Suppressor macrophage treated with lipopolysaccharide for 4 hours (primary cell): Measurements from ENCODE around the gene GABPB2.

Experiments used
- DNase-seq: peaks from one replicate; pipeline ENCODE4 v3.0.0-alpha.2; 2020

GABPB2 gene

DNA sequence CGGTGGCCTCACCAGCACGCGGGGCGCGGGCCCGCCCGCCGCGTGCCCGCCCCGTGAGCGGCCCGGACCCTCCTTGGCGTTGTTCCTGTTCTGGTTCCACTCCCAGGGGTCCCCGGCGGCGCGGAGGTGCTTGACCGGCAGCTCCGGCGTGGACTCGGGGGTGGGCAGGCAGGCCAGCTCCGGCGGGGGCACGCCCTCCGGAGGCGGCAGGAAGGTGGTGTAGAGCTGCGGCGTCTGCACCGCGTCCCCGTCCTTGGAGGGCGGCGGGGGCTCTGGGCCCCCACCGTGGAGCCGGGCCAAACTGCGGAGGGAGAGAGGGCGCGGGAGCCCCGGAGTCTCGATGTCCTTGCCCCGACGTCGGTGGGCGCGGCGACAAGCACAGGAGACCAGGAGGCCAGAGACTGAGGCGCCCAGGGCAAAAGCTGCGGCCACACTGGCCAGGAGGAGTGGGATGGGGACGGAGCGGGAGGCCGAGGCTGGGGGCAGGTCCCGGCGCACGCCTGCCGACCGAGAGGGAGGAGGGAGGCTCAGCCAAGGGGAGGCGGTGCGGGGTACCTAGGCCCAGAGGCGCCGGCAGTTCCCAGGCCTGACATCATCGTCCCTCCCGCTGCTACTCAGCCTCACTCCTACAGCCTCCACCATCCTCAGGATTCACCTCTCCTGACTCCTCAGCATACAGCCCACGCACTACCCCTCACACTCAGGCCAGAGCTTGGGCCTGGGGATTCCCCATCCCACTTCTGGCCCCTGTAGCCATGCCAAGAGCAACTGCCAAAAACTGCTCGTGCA lies 62.7 kb downstream of the GABPB2 start:
- DNase-seq = no peak

DNA sequence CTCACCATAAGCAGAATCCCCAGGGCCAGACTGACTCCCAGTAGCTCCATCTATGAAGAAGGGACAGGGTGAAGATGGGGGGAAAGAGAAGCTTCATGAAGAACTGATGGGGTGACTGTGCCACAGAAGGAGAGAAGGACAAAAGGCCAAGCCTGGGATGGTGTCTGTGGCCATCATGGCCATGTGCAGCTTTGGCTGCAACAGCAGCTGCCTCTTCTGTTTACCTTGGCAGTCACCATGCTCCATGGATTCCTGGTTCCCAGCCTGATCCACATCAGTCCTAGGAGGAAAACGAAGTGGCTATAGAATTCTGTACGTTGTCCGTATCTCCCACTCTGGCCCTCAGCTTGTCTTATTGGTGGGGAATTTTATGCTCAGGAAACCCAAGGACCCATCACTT lies 63.8 kb downstream of the GABPB2 start:
- DNase-seq = no peak

DNA sequence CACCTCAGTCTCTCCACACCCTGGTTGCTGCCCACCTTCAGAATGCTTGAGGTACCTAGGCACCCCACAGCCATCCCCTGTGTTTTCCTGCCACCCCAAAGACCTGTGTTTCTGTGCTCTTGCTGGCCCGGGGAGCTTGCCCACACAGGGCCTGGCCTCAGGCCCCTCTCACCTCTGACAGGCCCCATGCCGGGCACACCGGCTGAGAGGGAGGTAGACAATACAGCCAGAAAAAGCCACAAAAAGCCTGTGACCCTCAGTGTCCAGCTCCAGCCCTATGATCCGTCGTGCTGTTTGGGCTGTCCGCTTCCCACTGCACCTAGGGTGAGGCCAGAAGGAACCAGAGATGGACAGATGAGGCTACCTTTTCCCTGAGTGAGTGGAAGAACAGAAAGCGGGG lies 64.4 kb downstream of the GABPB2 start:
- DNase-seq = no peak

DNA sequence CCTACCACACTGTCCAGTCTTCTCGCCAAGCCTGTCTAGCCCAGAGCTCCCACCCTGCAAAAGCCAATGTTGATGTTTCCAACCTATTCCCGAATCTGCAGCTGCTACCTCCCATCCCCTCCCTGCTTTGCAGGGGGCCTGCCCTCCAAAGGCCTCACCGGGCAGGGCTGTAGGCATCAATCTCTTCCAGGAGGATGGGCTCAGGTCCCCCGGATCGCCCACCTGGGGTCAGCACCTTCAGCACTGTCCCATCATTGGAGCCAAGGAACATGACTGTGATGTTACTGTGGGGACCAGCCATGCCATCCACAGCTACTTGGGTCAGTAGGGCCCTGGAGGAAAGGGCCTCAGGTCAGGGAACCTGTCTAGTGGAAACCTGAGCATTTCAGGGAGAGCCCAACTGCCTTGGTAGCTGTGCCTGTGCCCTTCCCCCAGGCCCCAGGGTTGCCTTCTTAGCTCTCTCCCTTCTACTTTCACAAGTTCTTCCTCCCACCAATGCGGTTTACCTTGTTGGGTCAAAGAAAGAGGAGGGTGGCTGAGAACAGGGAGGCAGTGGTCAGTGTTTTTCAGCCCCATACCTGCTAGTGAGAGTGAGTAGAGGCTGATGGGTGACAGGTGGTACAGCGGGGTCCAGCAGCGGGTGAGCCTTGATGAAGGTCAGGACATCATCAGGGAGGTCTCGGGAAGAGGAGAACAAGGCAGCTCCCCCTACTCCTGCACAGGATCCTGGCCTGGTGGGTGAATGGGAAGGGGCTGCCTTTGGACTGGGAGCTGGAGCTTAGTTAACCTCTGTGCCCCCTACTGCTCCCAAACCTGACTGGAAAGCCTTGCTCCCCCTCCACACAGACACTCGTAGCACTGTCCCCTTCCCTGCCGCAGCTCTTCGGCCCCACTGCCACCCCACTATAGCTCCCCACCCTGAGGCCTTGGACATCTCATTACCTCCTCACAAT lies 65.1 kb downstream of the GABPB2 start:
- no peak for DNase-seq

DNA sequence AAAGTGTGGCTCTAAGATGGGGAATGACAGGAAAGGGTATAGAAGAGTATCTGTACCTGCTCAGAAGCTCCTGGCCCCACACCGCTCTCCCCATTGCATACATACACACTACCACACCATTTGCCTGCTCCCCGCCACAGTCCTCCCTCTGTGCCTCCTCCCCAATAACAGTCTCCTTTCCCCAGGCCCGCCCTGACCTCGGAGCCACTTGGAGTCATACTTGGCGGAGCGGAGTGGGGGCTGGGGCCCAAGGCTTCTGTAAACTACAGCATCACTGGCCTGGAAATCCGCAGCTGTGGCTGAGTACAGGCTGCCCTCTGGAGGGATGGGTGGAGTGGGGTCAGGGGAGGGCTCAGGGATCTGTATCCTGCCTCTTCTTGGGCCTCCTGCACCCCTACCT lies 67.2 kb downstream of the GABPB2 start:
- no peak for DNase-seq

DNA sequence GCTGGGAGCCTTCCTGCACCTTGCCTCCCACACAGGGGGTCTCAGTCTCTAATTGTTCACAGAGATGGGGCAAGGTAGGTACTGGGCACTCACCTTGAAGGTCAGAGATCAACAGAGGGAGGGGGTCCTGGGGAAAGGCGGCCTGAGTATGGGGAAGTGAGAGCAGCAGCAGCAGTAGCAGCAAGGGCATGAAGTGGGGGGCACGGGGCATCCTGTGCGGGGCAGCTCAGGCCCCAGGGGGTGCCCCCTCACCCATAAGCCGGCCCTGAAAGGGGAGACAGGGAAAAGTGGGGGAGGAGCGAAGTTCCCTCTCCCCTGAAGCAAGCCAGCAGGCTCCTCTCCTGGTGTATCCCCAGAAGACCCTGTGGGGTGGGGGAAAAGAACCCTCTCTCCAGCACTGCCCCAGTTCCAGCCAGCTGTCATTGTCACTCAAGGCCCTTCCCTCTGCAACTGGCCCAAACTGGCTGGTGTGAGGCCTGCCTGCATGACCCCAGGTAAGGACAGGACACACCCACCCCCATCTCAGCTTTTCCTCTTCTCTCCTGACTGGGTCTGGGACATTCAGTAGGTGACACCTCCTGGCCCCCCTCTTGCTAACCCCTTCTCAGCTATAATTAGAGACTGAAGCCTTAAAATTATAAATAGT lies 72.0 kb downstream of the GABPB2 start:
- no peak for DNase-seq

DNA sequence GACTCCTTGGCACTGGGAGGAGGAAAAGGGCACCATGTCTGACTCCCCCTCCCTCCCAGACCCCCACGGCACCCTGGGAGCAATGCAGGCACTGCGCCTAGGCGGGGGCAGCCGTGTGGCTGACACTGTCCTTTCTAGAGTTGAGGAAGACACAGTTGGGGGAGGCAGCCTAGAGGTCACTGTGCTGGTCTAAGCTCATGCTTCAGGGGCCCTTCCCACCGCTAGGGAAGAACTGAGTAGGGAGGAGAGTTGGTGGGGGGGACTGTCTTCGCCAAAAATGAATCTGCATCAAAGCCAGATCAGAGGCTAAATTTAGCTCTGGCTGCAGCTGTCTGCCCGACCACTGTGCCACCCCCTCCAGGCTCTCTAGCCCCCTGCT lies 72.5 kb downstream of the GABPB2 start:
- no peak for DNase-seq

DNA sequence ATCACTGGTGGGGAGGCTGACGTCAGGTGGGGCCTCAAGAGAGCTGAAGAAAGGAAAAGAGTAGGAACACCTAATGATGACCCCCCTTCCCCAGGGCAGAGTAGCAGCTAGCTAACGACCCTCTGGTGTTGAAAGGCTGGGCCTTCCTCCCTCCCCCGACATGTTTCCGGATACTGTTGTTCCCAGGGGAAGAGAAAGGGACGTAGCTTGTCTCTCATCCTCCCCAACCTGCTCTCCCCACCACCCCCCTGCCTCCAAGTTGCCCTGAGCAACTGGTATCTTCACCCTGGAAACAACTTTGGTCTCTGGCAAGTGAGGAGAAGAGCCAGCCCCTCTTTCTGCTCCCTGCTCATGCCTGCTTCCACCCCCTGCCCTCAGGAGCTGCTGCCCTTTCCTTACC lies 73.4 kb downstream of the GABPB2 start:
- no peak for DNase-seq

DNA sequence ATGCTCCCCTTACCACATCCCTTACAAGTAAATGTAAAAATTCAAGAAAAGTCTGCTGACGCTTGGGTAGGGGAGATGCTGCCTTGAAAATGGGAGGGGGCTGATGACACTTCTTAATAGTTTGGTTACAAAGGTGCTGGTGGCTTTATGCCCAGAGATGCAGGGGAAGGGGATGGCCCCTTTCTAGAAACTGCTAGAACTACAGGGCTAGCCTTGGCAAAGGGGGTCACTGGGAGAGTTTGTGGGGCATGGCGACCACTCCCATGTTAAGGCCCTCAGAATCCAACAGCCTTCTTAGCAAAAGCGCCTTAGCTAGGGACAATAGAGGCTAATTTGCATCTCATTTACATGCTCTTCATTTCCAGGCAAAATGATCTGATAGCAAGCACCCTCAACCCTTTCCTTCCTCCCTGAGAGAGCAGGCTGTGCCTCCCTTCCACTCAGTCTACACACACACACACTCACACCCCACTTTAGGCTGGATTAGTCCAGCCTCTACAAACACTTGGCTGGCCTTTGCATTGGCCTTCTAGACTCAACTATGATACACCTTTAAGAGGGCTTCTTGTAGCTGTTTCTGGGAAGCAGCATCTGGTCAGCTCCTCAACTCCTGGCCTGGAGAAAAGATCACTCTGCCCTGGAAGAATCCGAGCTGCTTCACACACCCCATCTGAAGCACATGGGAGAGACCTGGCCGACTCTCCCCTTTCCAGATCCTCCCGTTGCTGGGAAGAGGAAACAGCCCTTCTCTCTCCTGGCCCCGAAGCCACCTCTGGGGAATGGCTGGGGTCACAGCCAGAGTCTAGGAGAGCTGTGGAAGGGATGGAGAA lies 74.1 kb downstream of the GABPB2 start:
- DNase-seq = no peak

DNA sequence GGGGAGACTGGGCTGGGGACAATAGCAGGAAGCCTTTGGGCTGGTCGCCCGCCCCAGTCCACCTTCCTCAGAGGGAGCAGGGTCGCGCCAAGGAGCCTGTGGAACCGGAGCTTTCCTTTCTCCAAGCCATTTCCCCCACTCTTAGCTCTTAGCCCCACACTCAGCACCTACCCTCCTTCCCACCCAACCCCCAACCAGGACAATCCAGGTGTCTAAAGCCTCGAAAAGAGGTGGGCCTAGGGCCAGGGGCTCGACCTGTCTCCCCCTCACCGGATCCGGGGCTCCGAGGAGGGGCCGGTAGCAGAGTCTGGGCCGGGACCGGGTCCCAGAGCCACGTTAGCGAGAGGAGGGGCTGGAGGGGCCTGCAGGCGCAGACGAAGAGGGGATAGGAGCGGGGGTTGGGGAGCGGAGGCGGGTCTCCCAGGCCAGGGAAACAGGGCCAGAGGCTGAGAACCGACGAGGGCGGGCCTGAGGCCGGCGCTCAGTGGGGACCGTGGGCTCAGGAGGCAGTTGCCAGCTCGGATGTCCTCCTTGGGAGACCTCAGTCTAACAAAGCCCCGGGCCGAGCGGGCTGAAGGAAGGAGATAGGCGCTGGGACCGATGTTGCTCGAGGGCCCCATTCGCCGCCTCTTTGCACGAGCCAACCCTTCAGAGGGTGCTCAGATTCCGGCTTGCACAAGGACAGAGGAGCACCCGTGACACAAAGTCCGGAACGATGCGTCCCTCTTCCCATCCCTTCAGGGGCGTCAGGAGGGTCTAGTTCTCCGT lies 74.9 kb downstream of the GABPB2 start:
- no peak for DNase-seq

DNA sequence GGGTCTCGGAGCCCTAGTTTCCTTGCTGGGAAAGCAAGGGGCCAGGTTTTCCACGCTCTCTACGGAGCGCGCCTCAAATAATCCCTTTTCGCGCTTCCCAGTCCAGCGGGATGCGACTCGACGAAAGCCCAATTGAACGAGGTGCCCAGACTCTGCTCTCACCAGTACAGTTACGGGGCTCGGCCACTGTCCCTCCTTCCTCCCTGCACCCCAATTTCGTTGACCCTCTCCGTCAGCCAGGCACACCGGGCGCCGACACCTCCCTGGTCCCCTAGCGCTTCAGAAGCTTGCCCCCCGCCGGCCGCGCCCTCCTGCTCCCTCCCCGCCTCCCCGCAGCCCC lies 75.5 kb downstream of the GABPB2 start:
- DNase-seq = no peak

DNA sequence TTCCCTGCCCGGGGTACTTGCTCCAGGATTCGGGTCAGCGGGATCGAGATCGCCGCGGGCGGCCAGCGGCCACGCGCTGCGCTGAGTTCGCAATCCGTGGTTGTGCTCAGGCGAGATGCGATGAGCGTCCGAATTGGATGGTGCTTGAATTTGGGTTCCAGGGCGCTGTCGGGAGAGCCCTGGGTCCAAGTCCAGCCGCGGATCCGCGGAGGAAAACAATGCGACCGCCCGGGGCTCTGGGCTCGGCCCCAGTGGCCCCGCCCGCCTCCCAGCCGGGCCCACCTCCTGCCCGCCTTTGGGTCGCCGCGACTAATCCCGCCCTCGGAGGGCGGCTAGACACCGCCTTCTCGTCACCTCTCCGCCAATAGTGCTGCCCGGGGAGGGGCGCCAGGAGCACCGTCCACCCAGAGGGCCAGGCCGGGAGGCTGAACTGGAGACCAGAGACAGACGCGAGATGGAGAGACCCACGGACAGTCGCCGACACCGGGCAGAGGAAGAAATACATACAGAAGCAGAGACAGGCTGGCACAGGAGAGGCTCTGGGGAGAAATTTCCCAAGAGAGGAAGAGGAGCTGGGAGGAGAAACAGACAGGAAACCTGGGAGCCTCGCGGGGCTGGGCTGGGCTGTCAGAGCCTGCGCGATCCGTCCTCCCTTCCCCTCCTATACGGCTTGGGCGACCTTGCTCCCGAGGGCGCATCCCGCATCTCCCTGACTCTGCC lies 76.0 kb downstream of the GABPB2 start, which contains the start of gene SEMA6C:
Gene SEMA6C (minus strand): TSS at position 220 of the 720 bp plus-strand sequence. CDS start 4,010 bp downstream, outside the sequence.
- peak; percentile 94 for DNase-seq

DNA sequence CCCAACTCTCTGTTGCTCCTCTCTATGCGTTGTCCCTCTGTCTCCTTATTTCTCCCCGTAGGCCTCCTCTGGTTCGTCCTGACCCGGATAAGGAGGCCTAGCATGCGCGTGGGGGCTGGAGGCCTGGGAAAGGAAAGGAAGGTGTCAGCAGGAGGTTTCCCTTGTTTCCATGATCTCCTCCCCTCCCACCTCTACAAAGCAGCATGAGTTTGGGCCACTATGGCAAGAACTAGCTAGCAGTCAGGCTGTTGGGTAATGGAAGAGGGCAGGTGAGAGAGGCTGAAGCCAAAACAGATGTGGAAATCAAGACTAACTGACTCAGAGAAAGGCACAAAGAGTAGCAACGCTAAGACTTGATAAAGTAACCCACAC lies 76.6 kb downstream of the GABPB2 start:
- DNase-seq = no peak

DNA sequence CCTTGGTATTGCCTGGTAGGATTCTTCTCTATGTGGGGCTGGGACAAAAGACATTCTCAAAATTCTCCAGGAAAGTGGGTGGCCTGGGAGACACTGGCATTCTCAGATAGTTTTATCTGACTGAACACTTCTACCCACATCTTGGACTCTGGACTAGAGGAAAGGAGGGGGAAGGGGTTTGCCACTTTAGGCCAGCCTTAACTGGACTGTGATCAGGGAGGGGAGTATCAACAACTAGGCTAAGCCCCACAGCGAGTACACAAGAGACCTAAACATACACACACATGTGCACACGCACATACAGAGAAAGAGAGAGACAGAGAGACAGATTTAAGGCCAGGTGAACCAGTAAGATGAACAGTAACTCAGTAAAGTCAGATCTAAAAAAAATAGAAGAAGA lies 77.1 kb downstream of the GABPB2 start:
- DNase-seq = no peak

DNA sequence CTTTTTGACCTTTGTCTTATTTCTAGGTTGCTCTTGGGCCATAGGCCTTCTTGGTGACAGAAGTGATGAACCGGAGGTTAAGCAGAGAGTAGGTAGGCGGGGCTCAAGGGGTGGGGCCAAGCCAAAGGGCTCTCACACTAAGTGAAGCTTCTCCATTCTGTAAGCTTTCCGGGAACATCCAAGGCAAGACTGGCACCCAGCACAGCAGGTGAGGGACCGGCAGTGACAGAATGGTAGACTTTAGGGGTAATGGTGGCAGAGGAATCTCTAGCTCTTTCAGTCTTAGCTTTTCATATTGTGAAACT lies 85.9 kb downstream of the GABPB2 start, which contains the start of gene TNFAIP8L2:
Gene TNFAIP8L2 (plus strand): TSS at position 135 of the 305 bp plus-strand sequence. CDS start 2,049 bp downstream, outside the sequence.
- peak; percentile 82 for DNase-seq

DNA sequence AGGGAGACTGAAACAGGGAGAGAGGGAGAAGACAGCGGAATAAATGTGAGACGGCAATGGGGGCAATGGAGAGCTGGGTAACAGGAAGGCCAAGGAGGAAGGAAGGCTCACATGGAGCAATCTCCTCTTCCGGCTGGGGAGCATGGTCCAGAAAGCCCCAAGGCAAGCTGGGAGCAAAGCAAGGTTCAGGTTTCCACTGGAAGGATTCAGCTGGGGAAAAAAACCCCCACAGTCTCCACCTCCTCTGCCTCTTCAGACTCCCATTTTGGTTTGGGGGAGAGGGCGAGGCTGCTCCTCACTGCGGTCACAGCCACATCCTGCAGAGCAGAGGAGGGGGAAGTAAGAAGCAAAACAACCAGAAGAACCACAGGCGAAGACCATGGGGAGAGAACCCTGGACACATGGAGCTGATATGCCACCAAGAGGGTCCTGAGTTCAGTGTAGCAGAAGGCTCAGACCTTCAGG lies 86.5 kb downstream of the GABPB2 start:
- peak; percentile 50 for DNase-seq

DNA sequence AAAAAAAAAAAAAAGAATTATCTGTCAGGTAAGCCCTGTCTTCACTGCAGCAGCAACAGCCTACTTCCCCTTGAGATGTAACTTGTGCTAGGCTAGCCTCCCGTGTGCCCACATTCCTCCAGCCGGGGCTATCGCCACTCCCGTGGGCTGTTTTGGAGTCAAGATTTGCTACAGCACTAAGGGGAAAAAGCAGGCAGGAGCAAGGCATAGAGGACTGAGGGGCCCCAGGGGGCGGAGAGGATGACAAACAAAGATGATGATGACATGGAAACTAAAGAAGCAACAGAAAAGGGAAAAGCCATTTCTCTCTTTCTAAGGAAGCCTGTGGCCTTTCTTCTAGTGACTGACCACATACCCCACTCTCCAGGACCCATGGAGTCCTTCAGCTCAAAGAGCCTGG lies 87.8 kb downstream of the GABPB2 start:
- DNase-seq = peak; percentile 70

DNA sequence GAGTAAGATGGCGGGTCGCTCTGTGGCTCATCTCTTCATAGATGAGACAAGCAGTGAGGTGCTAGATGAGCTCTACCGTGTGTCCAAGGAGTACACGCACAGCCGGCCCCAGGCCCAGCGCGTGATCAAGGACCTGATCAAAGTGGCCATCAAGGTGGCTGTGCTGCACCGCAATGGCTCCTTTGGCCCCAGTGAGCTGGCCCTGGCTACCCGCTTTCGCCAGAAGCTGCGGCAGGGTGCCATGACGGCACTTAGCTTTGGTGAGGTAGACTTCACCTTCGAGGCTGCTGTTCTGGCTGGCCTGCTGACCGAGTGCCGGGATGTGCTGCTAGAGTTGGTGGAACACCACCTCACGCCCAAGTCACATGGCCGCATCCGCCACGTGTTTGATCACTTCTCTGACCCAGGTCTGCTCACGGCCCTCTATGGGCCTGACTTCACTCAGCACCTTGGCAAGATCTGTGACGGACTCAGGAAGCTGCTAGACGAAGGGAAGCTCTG lies 88.2 kb downstream of the GABPB2 start:
- DNase-seq = no peak

DNA sequence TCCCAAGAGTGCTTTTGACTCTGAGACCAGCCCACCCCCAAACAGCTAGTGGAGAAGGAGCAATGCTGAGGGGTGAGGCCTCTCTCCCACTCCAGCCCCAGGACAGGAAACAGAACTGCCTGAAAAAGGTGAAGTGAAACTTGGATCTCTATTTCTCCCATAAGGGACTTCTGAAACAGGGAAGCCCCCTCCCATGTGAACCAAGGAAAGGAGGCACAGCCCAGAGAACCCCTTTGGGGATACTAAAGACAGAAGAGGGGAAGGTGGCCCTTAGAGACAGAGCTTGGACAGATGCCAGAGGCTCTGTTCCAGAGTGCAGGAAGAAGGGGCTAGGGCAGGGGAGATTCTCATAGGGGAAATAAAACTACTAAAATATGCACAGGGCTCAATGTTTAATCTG lies 88.8 kb downstream of the GABPB2 start:
- DNase-seq = peak; percentile 65

DNA sequence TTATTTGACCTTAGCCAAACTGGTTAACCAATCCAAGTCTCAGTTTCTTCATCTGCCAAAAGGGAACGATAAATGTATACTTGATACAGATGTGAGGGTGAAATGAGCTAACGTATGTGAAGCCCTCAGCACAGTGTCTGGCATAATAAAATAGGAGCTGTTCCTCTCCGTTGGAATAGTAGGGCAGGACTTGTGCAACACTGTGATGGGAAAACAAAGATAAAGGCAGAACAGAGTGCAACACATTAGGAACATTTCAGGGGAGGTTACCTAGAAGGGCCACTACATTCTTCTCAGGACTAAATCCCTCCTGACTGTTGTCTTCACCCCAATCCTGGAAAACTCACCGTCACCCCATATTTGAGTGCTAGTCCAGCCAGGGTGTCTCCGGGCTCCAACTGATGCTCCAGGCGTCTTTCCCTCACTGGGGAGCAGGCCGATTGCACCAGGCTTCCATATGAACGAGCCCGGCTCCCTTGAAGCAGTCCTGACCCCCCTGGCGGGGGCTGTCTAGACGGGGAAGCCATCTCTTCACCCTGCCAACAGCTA lies 94.2 kb downstream of the GABPB2 start:
- DNase-seq = no peak
